Activated naive CD4-positive, alpha-beta T cell treated with anti-CD3 and anti-CD28 coated beads for 36 hours (primary cell): ENCODE measurements around the gene IRS1. TPM values are rescaled to one million over a fixed set of nuclear protein-coding genes. Genes with fewer than 3 reads are reported as not detected.
"Not testable (repeated sequence)": the region's sequence is repeated elsewhere in the genome, so short reads cannot be mapped to it uniquely, and the experiment has no call there.

ENCODE experiments used
- CTCF ChIA-PET: fragments of 350-600 bp; sonication (Branson Sonifier 250); formaldehyde crosslinking; loops from one replicate; lab custom pipeline; 2021; ENCODE audit warnings: antibody characterized with exemption; lab: Charles Lee
- DNase-seq: peaks from one replicate; pipeline ENCODE4 v3.0.0-alpha.2; 2020
- H3K27ac Mint-ChIP-seq: one replicate; pipeline ENCODE4 v1.8.0; 2021; ENCODE audit warnings: mild to moderate bottlenecking, mixed read lengths
- H3K27me3 Mint-ChIP-seq: one replicate; pipeline ENCODE4 v1.8.0; 2021; ENCODE audit warnings: low read depth, mixed read lengths
- H3K36me3 Mint-ChIP-seq: one replicate; pipeline ENCODE4 v1.8.0; 2021; ENCODE audit warnings: low read depth, mixed read lengths
- H3K4me1 Mint-ChIP-seq: one replicate; pipeline ENCODE4 v1.8.0; 2021; ENCODE audit warnings: low read depth, mixed read lengths
- H3K4me3 Mint-ChIP-seq: one replicate; pipeline ENCODE4 v1.8.0; 2021; ENCODE audit warnings: mild to moderate bottlenecking, moderate library complexity, mixed read lengths
- H3K9me3 Mint-ChIP-seq: one replicate; pipeline ENCODE4 v1.8.0; 2021; ENCODE audit warnings: mixed read lengths
- intact Hi-C: fragments of 100-400 bp; cut with micrococcal nuclease; formaldehyde crosslinking; loops from one replicate; pipeline ENCODE4 v1.15.1; 2023
- total RNA-seq, 2 experiments: library from RNA; stranded (reverse); gene quantifications; one replicate each; pipeline ENCODE4 v1.2.3, GENCODE V29; 2021

Gene IRS1
- total RNA-seq, 2 experiments from 2014 or later: 2.6 to 2.7 TPM

GRCh38 chr2:226837334-226837733, 37.7 kb upstream of the IRS1 start:
- CTCF ChIA-PET: interaction anchor here (1.0 to 1.1 kb wide), 2 partner anchors 34 to 187 kb away, joined by 3 to 4 read pairs; no protein-coding TSS in a partner anchor

GRCh38 chr2:226836548-226836885, 36.9 kb upstream of the IRS1 start:
- intact Hi-C loops: loop anchor here (1.0 to 5.0 kb wide), 11 partner anchors 37 to 1909 kb away; partner anchors contain the start of genes DOCK10 and MFF
- H3K36me3 Mint-ChIP-seq: peaks cover 28% of the 10 kb centered on the region
- H3K27ac Mint-ChIP-seq: peak overlapping the region; percentile 98
- no peaks in the 10 kb centered on the region for H3K27me3 Mint-ChIP-seq
- CTCF ChIA-PET: no interaction called here
- H3K4me3 Mint-ChIP-seq: peak overlapping the region; percentile 92
- DNase-seq: no peak
- H3K9me3 Mint-ChIP-seq: peaks cover 1% of the 10 kb centered on the region
- peaks cover 57% of the 10 kb centered on the region for H3K4me1 Mint-ChIP-seq

More at GRCh38 chr2:226837334-226837733, 37.7 kb upstream of the IRS1 start:
- no peaks in the 10 kb centered on the region for H3K9me3 Mint-ChIP-seq
- H3K36me3 Mint-ChIP-seq: peaks cover 30% of the 10 kb centered on the region
- peak overlapping the region; percentile 92 for H3K4me3 Mint-ChIP-seq
- peaks cover 59% of the 10 kb centered on the region for H3K4me1 Mint-ChIP-seq
- peak overlapping the region; percentile 98 for H3K27ac Mint-ChIP-seq
- no peaks in the 10 kb centered on the region for H3K27me3 Mint-ChIP-seq
- DNase-seq: no peak
- intact Hi-C loops: loop anchor here (1.0 to 5.0 kb wide), 6 partner anchors 8 to 1910 kb away; partner anchors contain the start of gene DOCK10

- intact Hi-C loops: loop anchor here (1.0 to 5.0 kb wide), 14 partner anchors 36 to 1909 kb away; partner anchors contain the start of genes DOCK10 and MFF
- Mint-ChIP-seq H3K4me3 (peak within 1 kb of the TSS; percentile 92), H3K4me1 (peaks cover 55% of the 10 kb centered on the region), H3K27ac (peak within 1 kb of the TSS; percentile 98), H3K9me3 (peaks cover 1% of the 10 kb centered on the region), H3K27me3 (no peaks in the 10 kb centered on the region), H3K36me3 (peaks cover 30% of the 10 kb centered on the region)
- CTCF ChIA-PET: interaction anchor here (1.3 kb wide), 1 partner anchor 33 kb away, joined by 12 read pairs; no protein-coding TSS in a partner anchor
- peak; percentile 93 for DNase-seq
Observed at GRCh38 chr2:226835796-226836547, 36.4 kb upstream of the IRS1 start, which contains the start of gene RHBDD1. RHBDD1 (plus strand) TSS chr2:226836054; CDS start chr2:226864694, 28,640 bp downstream.

- CTCF ChIA-PET: interaction anchor here (1.3 kb wide), 1 partner anchor 33 kb away, joined by 12 read pairs; no protein-coding TSS in a partner anchor
- peaks cover 53% of the 10 kb centered on the region for H3K4me1 Mint-ChIP-seq
- H3K4me3 Mint-ChIP-seq: peak overlapping the region; percentile 92
- H3K27me3 Mint-ChIP-seq: no peaks in the 10 kb centered on the region
- peak; percentile 34 for DNase-seq
- peak overlapping the region; percentile 98 for H3K27ac Mint-ChIP-seq
- H3K36me3 Mint-ChIP-seq: peaks cover 33% of the 10 kb centered on the region
- H3K9me3 Mint-ChIP-seq: peaks cover 1% of the 10 kb centered on the region
- intact Hi-C loops: loop anchor here (1.0 to 5.0 kb wide), 7 partner anchors 35 to 1908 kb away; partner anchors contain the start of gene DOCK10
Observed at GRCh38 chr2:226835420-226835795, 35.8 kb upstream of the IRS1 start.

- CTCF ChIA-PET: interaction anchor here (1.3 kb wide), 1 partner anchor 32 kb away, joined by 12 read pairs; no protein-coding TSS in a partner anchor
- intact Hi-C loops: loop anchor here (1.0 to 5.0 kb wide), 8 partner anchors 35 to 1908 kb away; partner anchors contain the start of gene DOCK10
- peaks cover 51% of the 10 kb centered on the region for H3K4me1 Mint-ChIP-seq
- peaks cover 28% of the 10 kb centered on the region for H3K36me3 Mint-ChIP-seq
- DNase-seq, H3K27me3 Mint-ChIP-seq, H3K9me3 Mint-ChIP-seq: not testable (repeated sequence)
- peak overlapping the region; percentile 98 for H3K27ac Mint-ChIP-seq
- peak overlapping the region; percentile 92 for H3K4me3 Mint-ChIP-seq
Observed at GRCh38 chr2:226834880-226835279, 35.3 kb upstream of the IRS1 start.

- Mint-ChIP-seq H3K36me3 (peaks cover 23% of the 10 kb centered on the region), H3K4me3 (no peak overlapping the region), H3K9me3 (peaks cover 1% of the 10 kb centered on the region), H3K4me1 (peaks cover 39% of the 10 kb centered on the region), H3K27me3 (no peaks in the 10 kb centered on the region), H3K27ac (no peak overlapping the region)
- intact Hi-C loops: loop anchor here (5.0 kb wide), 1 partner anchor 540 kb away; no protein-coding TSS in a partner anchor
- CTCF ChIA-PET: interaction anchor here (0.7 kb wide), 1 partner anchor 30 kb away, joined by 3 read pairs; no protein-coding TSS in a partner anchor
- no peak for DNase-seq
Observed at GRCh38 chr2:226832061-226832460, 32.4 kb upstream of the IRS1 start.

GRCh38 chr2:226831266-226831665, 31.6 kb upstream of the IRS1 start:
- intact Hi-C loops: loop anchor here (5.0 kb wide), 1 partner anchor 541 kb away; no protein-coding TSS in a partner anchor
- Mint-ChIP-seq H3K4me3 (no peak overlapping the region), H3K27ac (no peak overlapping the region)

GRCh38 chr2:226829721-226830631, 30.4 kb upstream of the IRS1 start:
- no peak overlapping the region for H3K27ac Mint-ChIP-seq
- intact Hi-C loops: loop anchor here (5.0 kb wide), 1 partner anchor 542 kb away; no protein-coding TSS in a partner anchor
- no peak overlapping the region for H3K4me3 Mint-ChIP-seq
- H3K36me3 Mint-ChIP-seq: peaks cover 21% of the 10 kb centered on the region
- peaks cover 1% of the 10 kb centered on the region for H3K9me3 Mint-ChIP-seq
- DNase-seq: no peak
- no peaks in the 10 kb centered on the region for H3K27me3 Mint-ChIP-seq
- CTCF ChIA-PET: interaction anchor here (0.7 kb wide), 1 partner anchor 359 kb away, joined by 3 read pairs; no protein-coding TSS in a partner anchor
- H3K4me1 Mint-ChIP-seq: peaks cover 37% of the 10 kb centered on the region

More at GRCh38 chr2:226831266-226831665, 31.6 kb upstream of the IRS1 start:
- CTCF ChIA-PET: no interaction called here
- Mint-ChIP-seq H3K9me3 (peaks cover 1% of the 10 kb centered on the region), H3K36me3 (peaks cover 21% of the 10 kb centered on the region), H3K27me3 (no peaks in the 10 kb centered on the region), H3K4me1 (peaks cover 37% of the 10 kb centered on the region)
- DNase-seq: no peak

- H3K36me3 Mint-ChIP-seq: peaks cover 20% of the 10 kb centered on the region
- H3K4me3 Mint-ChIP-seq: no peak overlapping the region
- H3K27ac Mint-ChIP-seq: no peak overlapping the region
- DNase-seq: no peak
- H3K9me3 Mint-ChIP-seq: peaks cover 4% of the 10 kb centered on the region
- CTCF ChIA-PET: interaction anchor here (1.2 kb wide), 1 partner anchor 26 kb away, joined by 4 read pairs; no protein-coding TSS in a partner anchor
- no peaks in the 10 kb centered on the region for H3K27me3 Mint-ChIP-seq
- H3K4me1 Mint-ChIP-seq: peaks cover 29% of the 10 kb centered on the region
- intact Hi-C loops: no loop called here
Observed at GRCh38 chr2:226828191-226828590, 28.6 kb upstream of the IRS1 start.

- H3K9me3 Mint-ChIP-seq: peaks cover 3% of the 10 kb centered on the region
- H3K36me3 Mint-ChIP-seq: peaks cover 2% of the 10 kb centered on the region
- DNase-seq: no peak
- intact Hi-C loops: no loop called here
- no peak overlapping the region for H3K4me3 Mint-ChIP-seq
- CTCF ChIA-PET: interaction anchor here (0.6 kb wide), 1 partner anchor 18 kb away, joined by 3 read pairs; no protein-coding TSS in a partner anchor
- peaks cover 14% of the 10 kb centered on the region for H3K4me1 Mint-ChIP-seq
- peaks cover 3% of the 10 kb centered on the region for H3K27me3 Mint-ChIP-seq
- no peak overlapping the region for H3K27ac Mint-ChIP-seq
Observed at GRCh38 chr2:226825056-226825455, 25.4 kb upstream of the IRS1 start.

GRCh38 chr2:226818930-226819329, 19.3 kb upstream of the IRS1 start:
- Mint-ChIP-seq H3K9me3 (peaks cover 3% of the 10 kb centered on the region), H3K27me3 (peaks cover 13% of the 10 kb centered on the region), H3K36me3 (peaks cover 2% of the 10 kb centered on the region), H3K4me3 (no peak overlapping the region), H3K4me1 (no peaks in the 10 kb centered on the region), H3K27ac (no peak overlapping the region)
- no peak for DNase-seq
- CTCF ChIA-PET: no interaction called here
- intact Hi-C loops: no loop called here
